H1 (cell line): ENCODE results near the gene NDUFS4. TPM values are rescaled to one million over a fixed set of nuclear protein-coding genes. Genes with fewer than 3 reads are reported as not detected.

Source experiments
- CHD7 ChIP-seq: fragments of 300-600 bp; sonication (generic); IDR thresholded peaks from 2 replicates; pipeline ENCODE4 v1.7.1; 2012; ENCODE audit warnings: low read length, moderate library complexity, mild to moderate bottlenecking, inconsistent platforms; ENCODE audit not compliant: insufficient replicate concordance
- KDM4A ChIP-seq: IDR thresholded peaks from one replicate; pipeline ENCODE4 v1.7.1; 2012; ENCODE audit warnings: low read depth, mild to moderate bottlenecking, moderate library complexity, low read length, inconsistent platforms; ENCODE audit not compliant: severe bottlenecking
- KDM5A ChIP-seq: fragments of 200-600 bp; IDR thresholded peaks from 2 replicates; pipeline ENCODE4 v1.7.1; 2012; ENCODE audit warnings: mild to moderate bottlenecking, low read length, inconsistent platforms, mixed read lengths
- SRF ChIP-seq: IDR thresholded peaks from 2 replicates; pipeline ENCODE4 v1.6.1; 2011; ENCODE audit warnings: mild to moderate bottlenecking, low read depth, low read length, moderate library complexity
- polyA plus RNA-seq, 7 experiments: library from polyadenylated mRNA; depleted of rRNA in 3 of 7; stranded (reverse) in 5 of 7; unstranded in 2 of 7; fragments of >200 nt in 5 of 7; fragments of 200-250 nt in 2 of 7; gene quantifications; 1 replicate in 5 of 7; 2 replicates in 1 of 7; 4 replicates in 1 of 7; pipeline versions ENCODE4 v1.2.1 to v1.2.3, GENCODE V29; 2011 to 2013; ENCODE audit warnings: missing spikeins in 2 of 7, mixed read lengths in 2 of 7
- total RNA-seq: library from RNA; stranded (reverse); fragmentation: NEBNext Ultra II Directional; extraction: Animal tissue kit (Norgen Biotek cat#: 25700); gene quantifications from 2 replicates; pipeline ENCODE4 v1.2.1, GENCODE V29; 2021

Gene NDUFS4
- total and polyA plus RNA-seq, 2 of the 8 experiments (the other 6 are each of a cell fraction or from before 2014, with no cell fraction given): 74.6 to 75.9 TPM

GRCh38 chr5:53713978-53714666, 153.7 kb downstream of the NDUFS4 start (continued):
- TF ChIP-seq CHD7 (no peak), KDM5A (no peak), SRF (no peak), KDM4A (no peak)
